Measurements from ENCODE around the gene PAPOLA.

Gene PAPOLA

GRCh38 chr14:96579358-96579757 is 77.2 kb downstream of the PAPOLA start:
- TF ChIP-seq CTCF (conservative IDR thresholded peaks at IDR 0.05; ENCODE audit: low read depth, low read length) = no peak
- no peak for DNase-seq (ENCODE audit: low read depth)

GRCh38 chr14:96579855-96580254 is 77.7 kb downstream of the PAPOLA start:
- no peak overlapping the region for H3K4me3 ChIP-seq (ENCODE audit: low read depth, low read length)
- DNase-seq (ENCODE audit: low read depth) = no peak
- no peak for TF ChIP-seq CTCF (conservative IDR thresholded peaks at IDR 0.05; ENCODE audit: low read depth, low read length)

More at GRCh38 chr14:96579358-96579757, 77.2 kb downstream of the PAPOLA start:
- no peak overlapping the region for H3K4me3 ChIP-seq (ENCODE audit: low read depth, low read length)

GRCh38 chr14:96580566-96580965 is 78.4 kb downstream of the PAPOLA start:
- no peak for DNase-seq (ENCODE audit: low read depth)
- no peak for TF ChIP-seq CTCF (conservative IDR thresholded peaks at IDR 0.05; ENCODE audit: low read depth, low read length)
- no peak overlapping the region for H3K4me3 ChIP-seq (ENCODE audit: low read depth, low read length)

GRCh38 chr14:96581026-96581425 is 78.8 kb downstream of the PAPOLA start:
- DNase-seq (ENCODE audit: low read depth) = no peak
- no peak overlapping the region for H3K4me3 ChIP-seq (ENCODE audit: low read depth, low read length)
- TF ChIP-seq CTCF (conservative IDR thresholded peaks at IDR 0.05; ENCODE audit: low read depth, low read length) = no peak

GRCh38 chr14:96581902-96582301 is 79.7 kb downstream of the PAPOLA start:
- DNase-seq (ENCODE audit: low read depth) = no peak
- no peak overlapping the region for H3K4me3 ChIP-seq (ENCODE audit: low read depth, low read length)
- TF ChIP-seq CTCF (conservative IDR thresholded peaks at IDR 0.05; ENCODE audit: low read depth, low read length) = no peak

- TF ChIP-seq CTCF (conservative IDR thresholded peaks at IDR 0.05; ENCODE audit: low read depth, low read length) = no peak
- DNase-seq (ENCODE audit: low read depth) = no peak
- H3K4me3 ChIP-seq (ENCODE audit: low read depth, low read length) = no peak overlapping the region
Observed at GRCh38 chr14:96582411-96582961, 80.3 kb downstream of the PAPOLA start.

- TF ChIP-seq CTCF (conservative IDR thresholded peaks at IDR 0.05; ENCODE audit: low read depth, low read length) = no peak
Observed at GRCh38 chr14:96582995-96583394, 80.8 kb downstream of the PAPOLA start.

More at GRCh38 chr14:96582995-96583394, 80.8 kb downstream of the PAPOLA start:
- no peak for DNase-seq (ENCODE audit: low read depth)
- H3K4me3 ChIP-seq (ENCODE audit: low read depth, low read length) = no peak overlapping the region
